Suprapubic skin (tissue), 4 donors: ENCODE results near the gene ABCC1. TPM values are rescaled to one million over a fixed set of nuclear protein-coding genes. Genes with fewer than 3 reads are reported as not detected.

Source experiments
- DNase-seq, 2 donors: peaks; one replicate each; pipeline ENCODE4 v3.0.0-alpha.2; 2019; ENCODE audit warnings: low spot score in 2 of 2
- H3K27ac ChIP-seq: fragments of 200-600 bp; sonication (generic); one replicate; pipeline ENCODE4 v1.5.1; 2019
- H3K27me3 ChIP-seq: fragments of 200-600 bp; sonication (generic); one replicate; pipeline ENCODE4 v1.5.1; 2019
- H3K36me3 ChIP-seq: fragments of 200-600 bp; sonication (generic); one replicate; pipeline ENCODE4 v1.5.1; 2019
- H3K4me1 ChIP-seq: fragments of 200-600 bp; sonication (generic); one replicate; pipeline ENCODE4 v1.5.1; 2019
- H3K4me3 ChIP-seq: fragments of 200-600 bp; sonication (generic); one replicate; pipeline ENCODE4 v1.5.1; 2019; ENCODE audit warnings: mild to moderate bottlenecking
- H3K9me3 ChIP-seq: fragments of 200-600 bp; sonication (generic); one replicate; pipeline ENCODE4 v1.5.1; 2019
- EP300 ChIP-seq: sonication (generic); formaldehyde crosslinking; IDR thresholded peaks from one replicate; pipeline ENCODE4 v1.6.1; 2017; ENCODE audit warnings: antibody characterized with exemption
- POLR2A ChIP-seq, 2 donors: fragments of 450-650 bp; IDR thresholded peaks; one replicate each; pipeline ENCODE4 v1.6.1; 2017; ENCODE audit warnings: antibody characterized with exemption in 2 of 2, mild to moderate bottlenecking in 2 of 2, moderate library complexity in 2 of 2
- POLR2AphosphoS5 ChIP-seq, 3 donors: sonication (generic); formaldehyde crosslinking; IDR thresholded peaks; one replicate each; pipeline ENCODE4 v1.6.1; 2017; ENCODE audit warnings: antibody characterized with exemption in 3 of 3
- WGBS: methylation state at CpG from one replicate; pipeline ENCODE4 v1.1.5; 2018; 5-methylcytosine and 5-hydroxymethylcytosine counted together
- total RNA-seq, 4 donors: library from RNA; depleted of rRNA; stranded (reverse); fragments of >200 nt; gene quantifications; one replicate each; pipeline ENCODE4 v1.1.0, GENCODE V29; 2016
- TF ChIP-seq, protein P1 (sequence below), 2 donors: fragments of 200-600 bp in 1 of 2; fragments of 450-650 bp in 1 of 2; sonication (generic) in 1 of 2; IDR thresholded peaks; one replicate each; pipeline ENCODE4 v1.5.1; 2016 to 2019; ENCODE audit warnings: antibody characterized with exemption in 2 of 2, mild to moderate bottlenecking in 1 of 2, moderate library complexity in 1 of 2

The ABCC1 gene
- total RNA-seq, 4 donors from 2014 or later = 22.1 to 37.4 (median 27.2) TPM

DNA sequence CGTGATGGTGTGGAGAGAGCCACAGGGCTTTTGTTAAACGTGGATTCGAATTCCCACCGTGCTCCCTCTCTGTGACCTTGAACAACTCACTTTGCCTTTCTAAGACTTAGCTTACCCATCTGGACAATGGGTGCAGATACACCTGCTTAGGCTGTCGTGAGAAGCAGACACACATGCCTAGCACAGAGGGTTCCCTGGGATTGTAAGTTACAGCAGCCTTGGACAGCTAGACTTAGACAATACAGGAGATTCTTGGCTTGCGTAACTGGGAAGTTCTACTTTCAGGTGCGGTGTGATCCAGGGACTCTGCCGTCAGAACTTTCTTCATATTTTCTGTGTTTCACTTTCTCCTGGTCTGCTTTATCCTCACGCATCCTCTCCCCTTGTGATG, 127.0 kb downstream of the ABCC1 start:
- peaks cover 83% of the 10 kb centered on the region for H3K36me3 ChIP-seq
- no peaks in the 10 kb centered on the region for H3K27me3 ChIP-seq
- TF ChIP-seq EP300 (no peak), POLR2AphosphoS5 (IDR thresholded peaks at IDR 0.05) (no peak), POLR2A (IDR thresholded peaks at IDR 0.05) (no peak)
- TF ChIP-seq, protein P1, sequence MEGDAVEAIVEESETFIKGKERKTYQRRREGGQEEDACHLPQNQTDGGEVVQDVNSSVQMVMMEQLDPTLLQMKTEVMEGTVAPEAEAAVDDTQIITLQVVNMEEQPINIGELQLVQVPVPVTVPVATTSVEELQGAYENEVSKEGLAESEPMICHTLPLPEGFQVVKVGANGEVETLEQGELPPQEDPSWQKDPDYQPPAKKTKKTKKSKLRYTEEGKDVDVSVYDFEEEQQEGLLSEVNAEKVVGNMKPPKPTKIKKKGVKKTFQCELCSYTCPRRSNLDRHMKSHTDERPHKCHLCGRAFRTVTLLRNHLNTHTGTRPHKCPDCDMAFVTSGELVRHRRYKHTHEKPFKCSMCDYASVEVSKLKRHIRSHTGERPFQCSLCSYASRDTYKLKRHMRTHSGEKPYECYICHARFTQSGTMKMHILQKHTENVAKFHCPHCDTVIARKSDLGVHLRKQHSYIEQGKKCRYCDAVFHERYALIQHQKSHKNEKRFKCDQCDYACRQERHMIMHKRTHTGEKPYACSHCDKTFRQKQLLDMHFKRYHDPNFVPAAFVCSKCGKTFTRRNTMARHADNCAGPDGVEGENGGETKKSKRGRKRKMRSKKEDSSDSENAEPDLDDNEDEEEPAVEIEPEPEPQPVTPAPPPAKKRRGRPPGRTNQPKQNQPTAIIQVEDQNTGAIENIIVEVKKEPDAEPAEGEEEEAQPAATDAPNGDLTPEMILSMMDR (IDR thresholded peaks at IDR 0.05) = no peak
- DNase-seq = no peak
- H3K27ac ChIP-seq = no peak overlapping the region
- H3K4me3 ChIP-seq = no peak overlapping the region
- WGBS = 92% methylated on average over 9 of the region's 9 CpGs
- H3K9me3 ChIP-seq = no peaks in the 10 kb centered on the region
- no peaks in the 10 kb centered on the region for H3K4me1 ChIP-seq

GRCh38 chr16:16080465-16081065, 131.1 kb downstream of the ABCC1 start:
- 91% methylated on average over 10 of the region's 10 CpGs for WGBS
- H3K27me3 ChIP-seq = no peaks in the 10 kb centered on the region
- H3K36me3 ChIP-seq = peaks cover 93% of the 10 kb centered on the region
- H3K4me3 ChIP-seq = no peak overlapping the region
- DNase-seq = no peak
- H3K9me3 ChIP-seq = no peaks in the 10 kb centered on the region
- TF ChIP-seq, protein P1 (IDR thresholded peaks at IDR 0.05) = no peak
- no peak overlapping the region for H3K27ac ChIP-seq
- H3K4me1 ChIP-seq = no peaks in the 10 kb centered on the region

DNA sequence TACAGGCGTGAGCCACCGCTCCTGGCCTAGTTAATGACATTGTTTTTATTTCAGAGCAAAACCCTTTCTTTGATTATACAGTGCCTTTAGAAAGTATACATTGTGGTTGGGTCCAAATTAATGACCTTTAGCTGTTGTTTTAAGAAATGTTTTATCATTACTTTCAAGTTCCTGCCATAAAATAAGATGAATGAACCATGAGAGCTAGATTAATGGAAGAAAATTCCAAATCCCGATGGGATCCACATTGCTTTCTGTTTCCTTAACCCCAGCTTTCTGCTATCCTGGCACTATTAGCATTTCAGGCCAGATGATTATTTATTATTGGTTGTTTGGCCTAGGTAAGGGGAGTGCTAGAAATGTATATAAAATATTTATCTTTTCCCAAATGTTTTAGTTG, 131.7 kb downstream of the ABCC1 start:
- Histone ChIP-seq H3K27me3 (no peaks in the 10 kb centered on the region), H3K36me3 (peaks cover 94% of the 10 kb centered on the region), H3K27ac (no peak overlapping the region), H3K9me3 (no peaks in the 10 kb centered on the region), H3K4me3 (no peak overlapping the region), H3K4me1 (no peaks in the 10 kb centered on the region)
- DNase-seq = no peak
- 85% methylated on average over 3 of the region's 3 CpGs for WGBS
- TF ChIP-seq POLR2AphosphoS5 (IDR thresholded peaks at IDR 0.05) = no peak
- TF ChIP-seq, protein P1 (IDR thresholded peaks at IDR 0.05) = no peak
- no peak for TF ChIP-seq EP300

DNA sequence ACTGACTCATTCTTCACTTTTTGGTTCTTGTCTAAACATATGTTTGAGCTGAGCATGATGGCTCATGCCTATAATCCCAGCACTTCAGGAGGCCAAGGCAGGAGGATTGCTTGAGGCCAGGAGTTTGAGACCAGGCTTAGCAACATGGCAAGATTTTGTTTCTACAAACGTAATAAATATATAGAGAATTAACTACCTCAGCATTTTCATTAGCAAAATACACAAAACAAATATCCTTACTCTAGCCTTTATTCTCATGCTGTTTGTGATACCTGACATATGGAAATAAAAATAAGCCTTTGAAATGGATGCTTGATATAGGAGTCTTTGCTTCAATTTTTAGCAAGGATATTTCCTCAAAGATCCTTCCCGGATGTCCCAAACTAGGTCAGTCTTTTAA, 132.8 kb downstream of the ABCC1 start:
- Histone ChIP-seq H3K36me3 (peaks cover 94% of the 10 kb centered on the region), H3K27ac (no peak overlapping the region), H3K9me3 (no peaks in the 10 kb centered on the region), H3K27me3 (no peaks in the 10 kb centered on the region), H3K4me3 (no peak overlapping the region), H3K4me1 (no peaks in the 10 kb centered on the region)
- DNase-seq = no peak
- no peak for TF ChIP-seq POLR2A (IDR thresholded peaks at IDR 0.05)
- TF ChIP-seq POLR2AphosphoS5 (IDR thresholded peaks at IDR 0.05) = no peak
- no peak for TF ChIP-seq EP300
- TF ChIP-seq, protein P1 (IDR thresholded peaks at IDR 0.05) = no peak
- 91% methylated on average over 2 of the region's 2 CpGs for WGBS

DNA sequence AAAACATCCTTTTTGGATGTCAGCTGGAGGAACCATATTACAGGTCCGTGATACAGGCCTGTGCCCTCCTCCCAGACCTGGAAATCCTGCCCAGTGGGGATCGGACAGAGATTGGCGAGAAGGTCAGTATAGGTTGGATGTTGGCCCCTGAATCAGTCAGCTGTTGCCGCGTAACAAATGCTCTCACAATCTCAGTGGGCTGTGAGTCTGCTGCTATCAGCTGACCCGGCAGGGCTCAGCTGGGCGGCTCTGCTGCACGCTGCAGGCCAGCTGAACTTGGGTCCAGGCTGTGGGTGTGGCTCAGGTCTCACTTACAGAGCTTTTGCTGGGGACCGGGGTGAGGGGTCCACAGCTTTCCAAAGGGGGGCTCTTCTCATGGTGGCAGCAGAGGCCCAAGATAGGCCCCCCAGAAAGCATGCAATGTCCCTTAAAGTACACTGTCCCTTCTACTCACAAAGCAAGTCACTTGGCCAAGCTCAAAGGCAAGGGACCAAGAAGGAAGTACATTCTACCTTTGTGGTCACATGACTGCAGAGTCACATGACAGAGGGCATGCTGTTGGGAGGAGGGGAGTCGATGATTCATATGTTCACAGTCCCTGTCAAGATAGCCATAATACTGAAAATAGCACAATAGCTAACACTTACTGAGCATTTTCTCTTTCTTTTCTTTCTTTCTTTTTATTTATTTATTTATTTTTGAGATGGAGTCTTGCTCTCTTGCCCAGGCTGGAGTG, 134.2 kb downstream of the ABCC1 start:
- no peak for DNase-seq
- Histone ChIP-seq H3K36me3 (peaks cover 89% of the 10 kb centered on the region), H3K9me3 (no peaks in the 10 kb centered on the region), H3K27me3 (no peaks in the 10 kb centered on the region), H3K27ac (no peak overlapping the region), H3K4me3 (no peak overlapping the region), H3K4me1 (no peaks in the 10 kb centered on the region)
- 91% methylated on average over 8 of the region's 10 CpGs for WGBS
- no peak for TF ChIP-seq POLR2AphosphoS5 (IDR thresholded peaks at IDR 0.05)
- no peak for TF ChIP-seq POLR2A (IDR thresholded peaks at IDR 0.05)
- TF ChIP-seq, protein P1 (IDR thresholded peaks at IDR 0.05) = no peak
- no peak for TF ChIP-seq EP300
